ENCODE measurements around the gene NTN1.
"Not testable (repeated sequence)": the region's sequence is repeated elsewhere in the genome, so short reads cannot be mapped to it uniquely, and the experiment has no call there.

Gene NTN1

DNA sequence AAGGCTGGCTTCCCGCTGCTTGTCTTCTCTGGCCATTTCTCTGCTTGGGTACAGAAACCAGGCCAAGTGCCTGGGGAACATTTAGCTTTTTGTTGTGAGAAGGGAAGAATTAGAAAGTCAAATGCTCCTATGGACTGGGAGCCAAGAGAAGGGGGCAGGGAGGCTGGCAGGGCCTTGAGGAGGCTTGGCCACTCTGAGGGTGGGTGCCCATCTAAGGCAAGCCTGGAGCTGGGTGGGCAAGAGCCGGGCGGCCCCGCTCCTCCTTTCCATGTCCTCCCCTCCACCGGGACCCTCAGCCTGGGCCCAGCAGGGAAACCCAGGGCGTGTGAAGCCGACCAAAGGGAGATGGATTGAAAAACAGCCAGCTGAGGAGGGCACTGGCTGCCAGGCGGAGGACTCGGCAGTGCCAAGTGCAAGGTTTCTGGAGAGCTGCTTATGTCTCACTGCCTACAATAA lies 69.4 kb downstream of the NTN1 start:
- no peak for DNase-seq

DNA sequence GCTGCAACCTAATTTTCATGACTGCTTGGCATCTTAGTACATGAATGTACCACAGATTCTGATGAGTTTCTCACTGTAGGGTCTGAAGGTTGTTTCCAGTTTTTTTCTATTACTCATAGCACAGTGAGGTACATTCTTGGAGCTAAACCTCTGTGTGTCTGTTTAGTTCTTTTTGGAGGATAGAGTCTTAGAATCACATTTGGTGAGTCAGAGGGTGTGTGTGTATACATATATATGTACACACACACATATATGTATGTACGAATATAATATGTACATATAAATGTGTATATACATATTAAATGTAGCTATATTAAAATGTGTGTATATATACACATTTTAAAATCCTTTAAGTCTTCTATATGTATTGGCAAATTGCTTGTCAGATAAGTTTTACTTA lies 72.9 kb downstream of the NTN1 start:
- DNase-seq = no peak

DNA sequence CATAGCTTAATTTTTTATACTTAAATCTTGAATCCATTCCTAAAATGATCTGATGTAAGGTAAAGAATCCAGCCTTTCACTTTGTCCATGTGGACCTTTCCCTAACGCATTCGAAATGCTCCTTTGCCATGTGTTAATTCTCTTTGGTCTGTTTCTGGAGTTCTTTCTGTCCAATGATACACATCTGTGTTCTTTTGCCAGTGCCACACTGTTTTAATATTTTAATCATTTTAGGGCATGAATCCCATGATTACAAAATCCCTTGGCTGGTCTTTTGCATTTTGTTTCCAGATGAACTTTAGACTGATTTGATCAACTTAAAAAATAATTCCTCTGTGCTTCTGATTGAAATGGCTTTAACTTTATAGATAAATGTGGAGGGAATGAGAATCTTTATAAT lies 74.1 kb downstream of the NTN1 start:
- DNase-seq = no peak

DNA sequence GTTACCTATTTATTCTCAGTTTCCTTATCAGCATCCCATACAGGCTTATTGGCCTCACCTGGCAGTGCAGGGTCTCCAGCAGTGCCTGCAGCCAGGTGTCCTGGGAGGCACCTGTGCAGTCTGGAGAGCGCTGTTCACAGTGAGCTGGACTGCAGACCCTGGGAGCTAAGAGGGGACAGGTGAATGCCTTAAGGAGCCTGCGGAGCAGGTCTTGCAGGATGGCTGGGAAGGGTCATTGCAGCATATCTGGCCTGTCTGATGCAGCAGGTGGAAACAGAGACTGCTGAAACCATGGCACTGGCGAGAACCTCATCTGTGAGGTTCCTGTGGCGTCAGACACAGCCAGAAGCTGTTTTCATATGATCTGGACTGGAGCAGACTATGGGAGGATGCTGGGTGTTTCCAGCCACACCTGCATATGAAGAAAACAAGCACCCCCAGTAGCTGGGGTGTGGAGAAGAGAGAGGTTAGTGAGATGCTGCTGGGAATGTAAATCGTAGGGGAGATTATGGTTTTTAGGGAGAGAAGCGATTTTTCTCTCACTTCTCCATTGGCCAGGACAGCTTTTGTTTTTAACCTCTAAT lies 77.0 kb downstream of the NTN1 start:
- DNase-seq = no peak

DNA sequence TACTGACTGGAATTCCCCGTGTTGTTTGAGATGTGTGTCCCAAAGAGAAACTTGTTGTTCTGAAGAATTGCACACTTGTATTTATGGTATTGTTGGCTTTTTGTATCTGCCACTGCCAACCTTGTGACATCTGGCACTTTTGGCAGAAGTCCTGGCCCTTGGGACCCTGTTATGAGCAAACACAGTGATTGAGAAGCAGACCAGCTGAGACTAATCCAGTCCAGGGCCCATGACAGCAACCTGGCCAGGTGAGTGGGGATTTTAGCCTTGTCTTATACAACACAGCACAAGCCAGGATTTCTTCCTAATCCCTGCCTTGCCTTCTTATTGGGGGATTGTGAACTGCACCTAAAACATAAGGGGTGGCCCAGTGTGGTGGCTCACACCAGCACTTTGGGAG lies 80.0 kb downstream of the NTN1 start:
- no peak for DNase-seq

DNA sequence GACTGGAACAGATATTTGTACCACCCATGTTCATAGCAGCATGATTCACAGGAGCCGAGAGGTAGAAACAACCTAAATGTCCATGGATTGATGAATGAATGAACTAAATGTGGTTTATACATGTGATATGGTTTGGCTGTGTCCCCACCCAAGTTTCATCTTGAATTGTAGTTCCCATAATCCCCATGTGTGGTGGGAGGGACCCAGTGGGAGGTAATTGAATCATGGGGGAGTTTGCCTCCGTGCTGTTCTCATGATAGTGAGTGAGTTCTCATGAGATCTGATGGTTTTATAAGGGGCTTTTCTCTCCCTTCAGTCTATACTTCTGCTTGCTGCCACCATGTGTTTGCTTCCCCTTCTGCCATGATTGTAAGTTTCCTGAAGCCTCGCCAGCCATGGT lies 81.9 kb downstream of the NTN1 start:
- DNase-seq = not testable (repeated sequence)

DNA sequence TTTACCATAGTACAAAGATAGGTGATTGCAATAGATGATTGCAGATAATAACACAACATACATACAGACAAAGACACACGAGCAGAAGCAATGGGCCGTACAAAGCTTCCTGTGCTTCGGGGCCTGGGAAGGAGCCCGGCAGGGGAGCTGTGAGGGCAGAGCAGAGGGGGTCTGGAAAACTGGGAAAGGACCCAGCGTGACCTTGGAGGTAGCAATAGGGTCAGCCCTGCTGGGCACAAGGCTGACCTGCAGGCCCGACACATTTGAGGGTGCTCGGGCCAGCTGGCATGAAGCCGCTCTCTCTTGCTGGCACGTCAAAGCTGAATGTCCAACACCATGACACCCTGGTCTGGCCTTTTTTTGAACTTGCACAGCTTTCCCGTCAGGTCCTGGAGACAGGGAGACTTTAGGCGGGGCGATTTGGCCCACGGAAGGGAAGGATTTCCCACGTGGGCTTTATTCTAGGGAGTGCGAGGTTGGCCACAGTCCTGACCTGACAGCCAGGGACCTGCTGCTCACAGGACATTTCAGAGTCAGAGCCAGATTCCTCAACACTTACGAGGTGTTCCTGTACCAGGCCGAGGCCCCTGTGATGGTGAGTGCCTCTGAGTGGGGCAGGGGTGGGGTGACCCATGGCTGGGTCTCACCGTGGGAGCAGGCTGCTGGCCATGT lies 83.2 kb downstream of the NTN1 start:
- DNase-seq = no peak

DNA sequence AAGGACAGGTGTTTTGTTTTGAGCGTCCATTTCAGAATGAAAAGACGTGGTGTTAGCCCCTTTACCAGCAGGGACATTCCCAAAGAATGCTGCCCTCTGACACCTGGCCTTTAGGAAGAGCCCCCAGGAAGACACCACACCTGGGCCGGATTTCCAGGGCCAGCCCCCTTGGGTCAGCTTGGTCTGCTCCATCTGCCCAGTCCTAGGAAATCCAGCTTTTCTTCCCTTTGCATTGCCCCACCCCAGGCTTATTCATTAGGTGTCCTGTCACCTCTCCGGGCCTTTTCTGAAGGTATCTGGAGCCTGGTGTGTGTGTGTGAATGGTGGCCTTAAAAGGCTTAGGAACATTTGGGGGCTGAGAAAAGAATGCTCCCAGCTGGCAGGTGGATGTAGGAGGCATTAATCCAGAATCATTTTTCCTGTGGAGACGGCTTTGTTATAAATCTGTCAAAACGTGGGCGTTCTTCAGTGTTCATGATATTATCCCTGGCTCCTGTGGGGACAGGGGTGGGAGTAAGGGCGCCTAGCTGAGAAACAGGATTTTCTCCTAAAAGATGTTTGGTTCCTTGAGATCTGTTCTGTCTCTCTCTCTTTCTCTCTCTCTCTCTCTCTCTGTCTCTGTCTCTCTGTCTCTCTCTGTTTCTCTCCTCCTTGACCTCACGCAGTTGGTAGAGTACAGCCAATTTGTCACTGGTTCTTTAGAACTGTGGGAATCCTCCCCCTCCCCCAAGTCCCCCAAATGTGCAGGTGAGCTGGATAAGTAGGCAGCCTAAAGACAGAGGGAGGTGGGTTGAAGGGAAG lies 84.0 kb downstream of the NTN1 start:
- DNase-seq = no peak

DNA sequence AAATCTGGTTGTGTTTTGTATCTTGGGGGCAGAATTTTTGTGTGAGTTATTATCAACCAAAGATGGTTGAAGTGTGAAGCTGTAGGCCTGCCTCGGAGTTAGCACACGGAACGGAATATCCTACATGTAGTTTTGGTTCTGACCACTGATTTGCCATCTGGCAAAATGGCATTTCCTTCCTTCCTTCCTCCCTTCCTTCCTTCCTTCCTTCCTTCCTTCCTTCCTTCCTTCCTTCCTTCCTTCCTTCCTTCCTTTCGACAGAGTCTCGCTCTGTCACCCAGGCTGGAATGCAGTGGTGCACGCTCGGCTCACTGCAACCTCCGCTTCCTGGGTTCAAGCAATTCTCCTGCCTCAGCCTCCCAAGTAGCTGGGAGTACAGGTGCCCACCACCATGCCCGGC lies 85.0 kb downstream of the NTN1 start:
- not testable (repeated sequence) for DNase-seq

DNA sequence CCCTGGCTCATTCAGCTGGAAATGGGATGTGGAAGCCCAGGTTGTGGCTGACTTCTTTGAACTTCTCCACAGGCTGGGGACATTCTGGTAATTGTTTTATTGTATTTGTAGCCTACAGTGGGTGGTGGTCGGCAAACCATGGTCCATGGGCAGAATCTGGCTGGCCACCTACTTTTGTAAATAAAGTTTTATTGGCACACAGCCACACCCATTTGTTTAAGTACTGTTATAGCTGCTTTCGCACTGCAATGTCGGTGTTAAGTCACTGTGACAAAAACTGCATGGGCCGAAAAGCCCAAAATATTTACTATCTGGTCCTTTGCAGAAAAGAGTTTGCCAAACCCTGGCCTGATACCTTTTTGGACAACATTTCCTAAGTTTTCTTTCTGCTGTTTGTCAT lies 86.2 kb downstream of the NTN1 start:
- no peak for DNase-seq

DNA sequence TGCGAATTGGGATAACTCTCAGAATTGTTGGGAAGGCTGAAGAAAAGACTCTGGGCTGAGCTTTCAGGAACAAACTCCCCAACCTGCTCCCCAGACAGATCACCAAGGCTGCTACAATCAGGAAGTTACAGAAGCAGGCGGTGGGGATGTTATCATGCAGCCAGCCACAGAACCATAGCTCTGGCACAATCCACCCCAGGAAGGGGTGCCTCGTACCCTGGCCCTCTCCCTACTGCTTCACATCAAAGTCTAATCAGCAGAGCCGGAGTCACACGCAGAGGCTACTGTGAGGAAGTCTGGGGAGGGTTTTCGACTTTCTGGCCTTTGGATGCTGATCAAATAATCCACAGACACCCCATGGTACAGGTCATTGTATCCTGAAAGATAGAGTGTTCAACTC lies 86.8 kb downstream of the NTN1 start:
- no peak for DNase-seq

DNA sequence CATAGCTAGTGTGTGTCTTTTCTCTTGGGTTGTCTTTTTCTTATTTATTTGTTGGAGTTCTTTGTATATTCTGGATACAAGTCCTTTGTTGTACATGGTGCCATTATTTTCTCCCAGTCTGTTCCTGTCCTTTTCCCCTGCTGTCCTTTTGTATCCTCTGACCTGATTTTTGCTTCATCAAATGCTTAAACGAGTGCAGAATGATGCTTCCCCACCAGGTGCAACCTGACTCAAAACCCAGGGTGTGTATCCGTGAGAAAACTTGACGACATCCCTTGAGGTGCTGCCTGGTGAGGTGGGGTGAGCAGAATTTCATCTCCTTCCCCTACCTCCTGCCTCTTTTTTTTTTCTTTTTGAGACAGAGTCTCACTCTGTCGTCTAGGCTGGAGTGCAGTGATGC lies 88.6 kb downstream of the NTN1 start:
- no peak for DNase-seq

DNA sequence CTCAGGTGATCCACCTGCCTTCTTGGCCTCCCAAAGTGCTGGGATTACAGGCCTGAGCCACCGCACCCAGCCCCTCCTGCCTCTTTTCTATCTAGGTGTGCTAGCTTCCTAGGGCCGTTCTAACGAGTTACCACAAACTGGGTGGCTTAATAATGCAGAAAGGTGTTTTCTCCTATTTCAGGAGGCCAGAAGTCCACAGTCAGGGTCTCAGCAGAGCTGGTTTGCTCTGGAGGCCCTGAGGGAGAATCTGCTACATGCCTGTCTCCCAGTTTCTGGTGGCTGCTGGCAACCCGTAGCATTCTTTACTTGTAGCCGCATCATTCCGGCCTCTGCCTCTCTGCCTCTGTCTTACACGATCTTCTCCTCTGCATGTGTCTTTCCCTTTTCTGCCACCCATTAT lies 89.2 kb downstream of the NTN1 start:
- DNase-seq = no peak

DNA sequence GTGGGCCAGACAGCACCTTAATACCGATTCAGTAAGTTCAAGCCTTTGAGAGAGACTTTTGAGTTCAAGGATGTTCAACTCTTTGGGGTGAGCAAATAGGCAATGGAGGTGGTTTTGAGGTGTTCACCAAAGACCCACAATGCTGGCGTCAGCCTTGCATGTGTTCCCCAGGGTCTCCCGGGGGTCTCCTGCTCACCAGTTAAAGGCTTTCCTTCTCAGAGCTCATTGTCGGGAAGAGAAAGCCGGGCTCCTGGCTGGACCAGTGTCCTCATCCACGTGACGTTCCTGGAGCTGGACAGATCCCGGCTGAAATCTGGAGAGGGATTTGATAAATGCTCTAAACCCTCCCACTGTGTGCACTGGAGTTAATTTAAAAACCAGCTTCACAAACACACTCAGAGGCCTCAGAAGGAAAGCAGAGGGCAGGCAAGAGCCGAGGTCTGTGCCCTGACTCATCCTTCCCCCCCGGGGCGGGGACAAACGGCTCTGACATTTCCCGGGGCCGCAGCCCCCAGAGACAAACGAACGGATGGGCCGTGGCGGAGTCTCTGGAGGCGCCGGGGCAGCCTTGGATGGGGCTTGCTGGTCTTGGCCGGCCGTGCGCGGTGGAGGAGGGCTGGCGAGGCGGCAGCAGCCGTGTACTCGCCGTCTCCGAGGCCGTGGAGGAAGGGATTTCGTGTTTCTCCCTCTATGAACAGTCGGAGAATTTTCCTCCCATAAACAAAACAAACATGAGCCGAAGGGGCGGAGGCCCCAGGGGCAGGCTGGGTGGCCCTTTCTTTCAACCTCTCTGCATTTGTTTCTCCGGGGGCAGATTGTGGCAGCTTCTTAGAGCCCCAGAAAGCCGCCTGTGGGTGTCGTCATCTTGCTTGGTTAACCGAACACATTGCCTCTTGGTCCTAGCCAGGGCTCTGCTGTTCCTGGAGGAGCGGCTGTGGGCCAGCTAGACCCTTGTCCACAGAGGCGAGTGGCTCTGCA lies 94.2 kb downstream of the NTN1 start:
- peak; percentile 78 for DNase-seq

DNA sequence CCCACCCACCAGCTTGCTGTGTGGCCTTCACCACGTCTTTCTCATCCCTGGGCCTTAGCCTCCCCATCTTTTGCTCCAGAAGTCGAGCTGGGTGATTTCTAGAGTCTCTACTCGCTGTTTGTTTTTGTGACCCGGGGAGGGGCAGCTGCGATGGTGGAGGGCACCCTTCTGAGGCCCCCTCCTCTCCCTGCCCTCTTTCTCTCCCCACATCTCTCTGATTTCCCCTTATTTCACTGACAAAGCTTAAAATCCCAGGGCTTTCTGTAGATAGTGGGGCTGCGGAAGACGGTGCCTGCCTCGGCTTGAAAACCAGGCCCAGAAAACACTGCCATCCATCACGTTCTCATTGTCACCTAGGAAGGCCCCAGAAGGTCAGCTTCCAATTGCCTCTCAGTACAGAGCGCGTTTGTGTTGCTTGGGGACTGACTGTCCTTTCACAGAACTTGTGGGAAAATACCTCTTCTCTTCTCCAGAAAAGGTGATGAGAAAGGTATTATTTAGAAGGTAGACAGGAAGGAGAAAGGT lies 95.1 kb downstream of the NTN1 start:
- no peak for DNase-seq

DNA sequence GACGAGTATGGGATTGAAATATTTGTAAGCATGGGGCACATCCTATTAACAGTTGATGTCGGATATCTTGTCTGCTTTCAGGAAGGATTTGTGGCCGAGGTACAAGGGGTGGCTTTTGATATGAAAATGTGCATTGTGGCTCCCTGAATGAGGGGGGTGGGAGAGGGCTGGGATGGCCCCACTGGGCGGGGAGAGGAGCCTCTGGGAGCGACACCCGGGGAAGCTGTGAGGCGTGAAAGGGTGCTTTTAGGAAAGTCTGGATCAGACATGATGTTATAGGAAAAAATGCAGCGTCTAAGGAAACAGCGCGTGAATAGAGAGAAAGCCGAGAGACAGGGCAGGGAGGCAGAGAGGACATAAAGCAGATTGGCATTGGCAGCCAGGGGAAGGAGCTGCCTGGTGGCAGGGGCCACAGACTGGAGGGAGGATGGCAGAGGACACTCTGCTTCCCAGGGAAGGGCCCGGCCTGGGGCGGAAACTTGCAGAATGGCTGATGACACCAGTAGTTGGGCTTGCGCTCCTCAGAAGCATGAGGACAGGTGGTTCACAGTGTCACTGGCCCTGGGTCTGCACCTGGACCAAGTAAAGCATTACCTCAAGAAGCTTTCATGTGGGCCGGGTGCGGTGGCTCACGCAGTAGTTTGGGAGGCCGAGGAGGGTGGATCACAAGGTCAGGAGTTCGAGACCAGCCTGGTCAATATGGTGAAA lies 95.7 kb downstream of the NTN1 start:
- no peak for DNase-seq

DNA sequence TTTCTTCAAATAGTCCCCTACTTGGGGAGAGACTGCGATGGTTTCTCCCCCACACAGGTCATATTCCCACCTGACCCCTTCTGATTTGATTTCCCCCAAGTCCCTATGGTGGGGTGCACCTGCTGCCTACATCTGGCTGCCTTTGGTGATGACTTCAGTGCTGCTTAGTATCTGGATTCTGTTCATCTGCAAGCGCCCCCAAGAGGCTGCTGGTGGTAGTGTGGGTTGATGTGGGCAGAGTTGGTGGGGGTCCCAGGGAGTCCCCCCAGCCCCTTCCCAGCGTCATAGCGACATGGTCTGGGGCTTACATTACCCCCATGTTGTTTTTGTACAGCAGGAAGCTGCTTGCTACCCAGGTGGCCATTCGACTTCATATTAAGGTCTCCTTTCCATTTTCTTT lies 99.2 kb downstream of the NTN1 start:
- DNase-seq = no peak

DNA sequence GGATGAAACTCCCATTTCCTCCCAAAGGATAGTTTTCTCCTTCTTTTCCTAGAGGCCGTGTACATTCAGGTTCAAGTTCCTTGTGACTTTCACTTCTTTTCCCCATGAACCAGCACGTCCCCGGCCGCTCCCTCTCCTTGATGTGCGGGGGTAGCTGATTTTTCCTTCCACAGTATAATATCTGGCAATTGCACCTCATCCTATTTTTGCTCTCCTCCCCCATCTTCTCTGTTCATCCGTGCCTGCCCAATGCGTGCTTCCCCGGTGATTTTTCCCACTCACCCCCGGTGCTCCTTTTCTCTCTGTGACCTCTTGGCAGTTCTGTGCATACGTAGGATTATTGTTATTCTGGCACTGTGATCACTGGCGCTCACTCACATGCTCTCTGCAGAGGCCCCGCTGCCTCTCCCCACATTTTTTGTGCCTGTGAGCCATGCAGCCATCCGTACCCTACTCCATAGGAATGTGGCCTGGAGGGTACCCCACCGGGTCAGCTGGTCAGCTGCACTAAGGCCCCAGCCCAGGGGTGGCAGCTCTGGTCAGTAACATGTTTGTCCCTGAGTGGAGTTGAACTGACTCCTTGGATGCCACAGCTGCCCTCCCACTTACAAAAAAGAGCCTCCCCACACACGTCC lies 100.0 kb downstream of the NTN1 start:
- no peak for DNase-seq

DNA sequence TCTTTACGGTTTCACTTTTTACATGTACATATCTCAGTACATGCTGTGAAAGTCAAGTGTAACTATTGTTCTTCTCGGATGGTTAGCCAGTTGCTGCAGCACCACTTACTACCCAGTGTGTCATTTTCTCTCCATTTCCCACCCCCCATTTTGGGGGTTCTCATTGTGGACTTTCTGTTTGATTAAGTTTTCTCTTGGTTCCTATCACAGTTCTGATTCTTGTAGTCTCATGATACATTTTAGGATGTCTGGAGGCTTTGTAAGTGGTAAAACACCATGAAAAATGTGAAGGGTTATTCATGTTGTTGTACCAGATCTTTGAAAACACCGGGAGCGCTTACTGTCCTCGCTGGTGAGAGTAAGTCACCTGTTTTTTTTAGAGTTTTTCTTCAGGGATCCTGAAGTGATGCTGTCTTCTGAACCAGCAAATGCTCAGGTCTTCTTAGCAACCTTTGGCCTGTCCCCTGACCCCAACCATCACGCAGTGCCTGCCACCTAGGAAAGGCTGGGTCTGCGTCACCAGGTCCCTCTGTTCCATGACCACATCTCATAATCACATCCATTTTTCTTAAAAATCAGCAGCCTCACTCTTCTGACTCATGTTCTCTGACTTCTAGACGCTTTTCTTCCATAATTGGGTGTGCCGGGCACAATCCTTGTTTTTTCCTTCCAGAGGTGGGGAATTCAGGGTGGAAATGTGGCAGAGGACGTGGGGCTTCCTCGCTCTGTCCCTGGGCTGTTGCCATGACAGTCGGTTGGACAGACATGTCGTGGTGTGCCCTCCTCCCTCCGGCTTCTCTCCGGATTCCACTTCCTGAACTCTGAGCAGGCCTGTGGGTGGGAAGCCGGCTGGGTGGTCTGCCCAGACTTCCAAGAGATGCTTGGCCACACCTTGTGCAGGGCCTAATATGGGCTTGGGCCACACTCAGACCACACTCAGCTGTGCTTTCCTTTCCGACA lies 102.6 kb downstream of the NTN1 start:
- DNase-seq = no peak

DNA sequence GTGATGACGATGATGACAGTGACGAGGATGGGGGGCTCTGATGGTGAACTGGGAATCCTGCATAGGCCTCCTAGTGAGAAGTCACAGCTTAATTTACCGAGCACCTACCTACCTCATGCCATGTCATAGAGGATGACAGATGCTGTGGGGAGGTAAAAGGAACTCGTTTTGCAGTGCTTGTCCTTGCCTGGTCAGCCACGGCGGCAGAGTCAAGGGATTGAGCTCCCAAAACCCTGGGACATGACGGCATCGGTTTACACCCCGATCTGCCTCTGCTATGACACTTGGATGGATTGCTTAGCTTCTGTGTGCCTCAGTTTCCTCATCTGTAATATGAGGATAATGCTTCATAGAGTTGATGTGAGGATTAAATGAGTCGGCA lies 103.2 kb downstream of the NTN1 start:
- no peak for DNase-seq
